D721Med (cell line): ENCODE data around the gene SH2D1B.

ENCODE experiments used
- DNase-seq: peaks from one replicate; pipeline ENCODE4 v3.0.0; 2011; ENCODE audit warnings: low spot score; ENCODE audit not compliant: insufficient read length
- FAIRE-seq: peaks from 2 replicates; lab custom pipeline; 2011; peaks lifted over from hg19 to GRCh38; lab: Jason Lieb, UNC
- CTCF ChIP-seq: IDR thresholded peaks from 2 replicates; pipeline ENCODE4 v1.5.1; 2012; ENCODE audit warnings: mild to moderate bottlenecking, control low read depth; ENCODE audit not compliant: insufficient read depth; ENCODE audit errors: missing control alignments

Gene SH2D1B

GRCh38 chr1:162372159-162373071 is 39.5 kb downstream of the SH2D1B start:
- no peak for TF ChIP-seq CTCF
- no peak for DNase-seq
- no peak for FAIRE-seq

- TF ChIP-seq CTCF: no peak
- DNase-seq: no peak
- FAIRE-seq: no peak
These were observed 40.3 kb downstream of the SH2D1B start for GRCh38 chr1:162371611-162372010.

GRCh38 chr1:162370721-162371120 is 41.2 kb downstream of the SH2D1B start:
- no peak for TF ChIP-seq CTCF
- DNase-seq: no peak
- FAIRE-seq: no peak

GRCh38 chr1:162370161-162370560 is 41.8 kb downstream of the SH2D1B start:
- no peak for TF ChIP-seq CTCF
- no peak for DNase-seq
- no peak for FAIRE-seq

DNA sequence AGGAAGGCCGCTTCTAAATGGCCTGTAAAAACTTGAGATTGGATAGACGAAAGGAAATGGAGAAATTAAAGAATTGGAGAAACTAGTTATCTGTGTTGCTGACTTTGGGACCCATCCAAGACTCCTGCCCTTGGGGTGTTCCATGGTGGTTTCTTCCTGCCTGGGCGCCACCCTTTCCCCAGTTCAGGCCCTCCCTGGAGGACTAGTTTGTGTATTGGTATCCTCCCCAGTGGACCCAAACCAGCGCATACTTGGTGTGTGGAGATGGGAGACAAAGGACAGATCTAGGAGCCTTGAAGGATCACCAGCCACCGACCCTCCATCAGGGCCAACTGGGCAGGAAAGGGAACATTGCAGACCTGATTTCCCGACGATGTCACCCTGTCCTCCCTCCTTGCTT is 42.4 kb downstream of the SH2D1B start:
- FAIRE-seq (no peak), DNase-seq (no peak)
- no peak for TF ChIP-seq CTCF

DNA sequence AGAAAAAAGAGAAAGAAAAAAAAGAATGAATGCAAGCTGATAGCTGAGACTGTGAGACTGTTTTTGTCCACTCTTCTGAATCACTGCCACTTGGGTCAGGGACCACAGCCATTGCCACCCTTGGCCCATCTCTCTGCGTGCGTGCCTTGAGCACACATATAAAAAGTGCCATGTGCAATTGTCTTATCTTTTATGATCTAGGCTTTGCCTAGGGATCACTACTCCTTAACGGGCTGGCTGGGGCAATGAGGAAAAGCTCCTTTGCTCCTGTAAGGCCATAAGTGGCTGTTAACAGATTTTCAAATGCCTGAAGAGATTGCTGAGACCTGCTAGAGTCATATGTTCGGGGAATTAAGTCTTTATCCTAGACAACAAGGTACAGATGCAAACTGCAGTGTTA is 43.5 kb downstream of the SH2D1B start:
- DNase-seq (peak; percentile 88), FAIRE-seq (peak; percentile 98)
- no peak for TF ChIP-seq CTCF

DNA sequence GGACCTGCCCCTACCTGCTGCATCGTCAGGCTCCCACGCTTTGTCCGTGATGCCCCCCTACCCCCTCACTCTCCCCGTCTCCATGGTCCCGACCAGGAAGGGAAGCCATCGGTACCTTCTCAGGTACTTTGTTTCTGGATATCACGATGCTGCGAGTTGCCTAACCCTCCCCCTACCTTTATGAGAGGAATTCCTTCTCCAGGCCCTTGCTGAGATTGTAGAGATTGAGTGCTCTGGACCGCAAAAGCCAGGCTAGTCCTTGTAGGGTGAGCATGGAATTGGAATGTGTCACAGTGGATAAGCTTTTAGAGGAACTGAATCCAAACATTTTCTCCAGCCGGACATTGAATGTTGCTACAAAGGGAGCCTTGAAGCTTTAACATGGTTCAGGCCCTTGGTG is 44.2 kb downstream of the SH2D1B start:
- FAIRE-seq (no peak), DNase-seq (no peak)
- no peak for TF ChIP-seq CTCF
